Retinal pigment epithelial cell (primary cell): ENCODE measurements around the gene MAP3K21.

Experiments
- DNase-seq: peaks from one replicate; pipeline ENCODE4 v3.0.0-alpha.2; 2010; ENCODE audit warnings: low read depth
- H3K4me3 ChIP-seq: 2 replicates; pipeline ENCODE4 v1.5.1; 2011; ENCODE audit warnings: mild to moderate bottlenecking, low read length, control low read depth, moderate library complexity
- CTCF ChIP-seq: conservative IDR thresholded peaks from 2 replicates; pipeline ENCODE4 v1.5.1; 2011; ENCODE audit warnings: low read depth, low read length, control low read depth, inconsistent platforms

MAP3K21 gene

GRCh38 chr1:233290396-233291034, 37.0 kb upstream of the MAP3K21 start:
- no peak for DNase-seq
- no peak for TF ChIP-seq CTCF
- H3K4me3 ChIP-seq, result no peak overlapping the region

GRCh38 chr1:233293556-233294446, 33.7 kb upstream of the MAP3K21 start:
- H3K4me3 ChIP-seq, result no peak overlapping the region
- TF ChIP-seq CTCF, result no peak
- no peak for DNase-seq

- TF ChIP-seq CTCF, result no peak
- peak overlapping the region; percentile 76 for H3K4me3 ChIP-seq
- peak; percentile 12 for DNase-seq
Measured at GRCh38 chr1:233294913-233295236, 32.6 kb upstream of the MAP3K21 start.

- no peak for TF ChIP-seq CTCF
Measured at GRCh38 chr1:233295237-233295974, 32.1 kb upstream of the MAP3K21 start, which contains the start of gene PCNX2. PCNX2 (minus strand) TSS chr1:233295725; CDS start chr1:233295478, 247 bp downstream.

GRCh38 chr1:233295975-233296322, 31.6 kb upstream of the MAP3K21 start:
- no peak for TF ChIP-seq CTCF
- no peak for DNase-seq
- peak overlapping the region; percentile 76 for H3K4me3 ChIP-seq

More at GRCh38 chr1:233295237-233295974, 32.1 kb upstream of the MAP3K21 start, which contains the start of gene PCNX2:
- peak; percentile 8 for DNase-seq
- peak within 1 kb of the TSS; percentile 76 for H3K4me3 ChIP-seq

GRCh38 chr1:233299450-233299849, 28.1 kb upstream of the MAP3K21 start:
- H3K4me3 ChIP-seq, result no peak overlapping the region

More at GRCh38 chr1:233299450-233299849, 28.1 kb upstream of the MAP3K21 start:
- no peak for TF ChIP-seq CTCF
- DNase-seq, result no peak
